ENCODE measurements around the gene TANGO2.

Gene TANGO2

GRCh38 chr22:20107951-20108756 lies 87.2 kb downstream of the TANGO2 start:
- H3K4me1 Mint-ChIP-seq: peaks cover 20% of the 10 kb centered on the region
- ATAC-seq: no peak
- no peaks in the 10 kb centered on the region for H3K9me3 Mint-ChIP-seq
- H3K27ac Mint-ChIP-seq: peak overlapping the region; percentile 65
- H3K36me3 Mint-ChIP-seq: peaks cover 33% of the 10 kb centered on the region
- H3K4me3 Mint-ChIP-seq: no peak overlapping the region
- H3K27me3 Mint-ChIP-seq: no peaks in the 10 kb centered on the region

GRCh38 chr22:20108757-20109230 lies 87.9 kb downstream of the TANGO2 start:
- Mint-ChIP-seq H3K9me3 (no peaks in the 10 kb centered on the region), H3K4me1 (peaks cover 21% of the 10 kb centered on the region), H3K27me3 (no peaks in the 10 kb centered on the region), H3K27ac (peak overlapping the region; percentile 65), H3K36me3 (peaks cover 29% of the 10 kb centered on the region), H3K4me3 (no peak overlapping the region)
- no peak for ATAC-seq

- Mint-ChIP-seq H3K36me3 (peaks cover 37% of the 10 kb centered on the region), H3K4me1 (peaks cover 29% of the 10 kb centered on the region), H3K27ac (peak overlapping the region; percentile 65), H3K27me3 (no peaks in the 10 kb centered on the region), H3K4me3 (no peak overlapping the region), H3K9me3 (no peaks in the 10 kb centered on the region)
- no peak for ATAC-seq
Measured at GRCh38 chr22:20109411-20110358, 88.8 kb downstream of the TANGO2 start.

GRCh38 chr22:20110359-20110985 lies 89.6 kb downstream of the TANGO2 start:
- peaks cover 35% of the 10 kb centered on the region for H3K4me1 Mint-ChIP-seq
- H3K36me3 Mint-ChIP-seq: peaks cover 43% of the 10 kb centered on the region
- no peaks in the 10 kb centered on the region for H3K9me3 Mint-ChIP-seq
- ATAC-seq: no peak
- H3K4me3 Mint-ChIP-seq: no peak overlapping the region
- H3K27ac Mint-ChIP-seq: peak overlapping the region; percentile 94
- no peaks in the 10 kb centered on the region for H3K27me3 Mint-ChIP-seq

- Mint-ChIP-seq H3K27me3 (no peaks in the 10 kb centered on the region), H3K4me3 (peak overlapping the region; percentile 9), H3K9me3 (no peaks in the 10 kb centered on the region), H3K4me1 (peaks cover 42% of the 10 kb centered on the region), H3K36me3 (peaks cover 44% of the 10 kb centered on the region), H3K27ac (peak overlapping the region; percentile 94)
- peak; percentile 84 for ATAC-seq
Measured at GRCh38 chr22:20111045-20111688, 90.3 kb downstream of the TANGO2 start.

- Mint-ChIP-seq H3K4me3 (no peak overlapping the region), H3K9me3 (no peaks in the 10 kb centered on the region), H3K4me1 (peaks cover 50% of the 10 kb centered on the region), H3K36me3 (peaks cover 45% of the 10 kb centered on the region), H3K27ac (peak overlapping the region; percentile 94), H3K27me3 (no peaks in the 10 kb centered on the region)
- no peak for ATAC-seq
Measured at GRCh38 chr22:20111689-20112622, 91.0 kb downstream of the TANGO2 start.

- Mint-ChIP-seq H3K4me3 (no peak overlapping the region), H3K27me3 (no peaks in the 10 kb centered on the region), H3K36me3 (peaks cover 37% of the 10 kb centered on the region), H3K4me1 (peaks cover 51% of the 10 kb centered on the region), H3K9me3 (no peaks in the 10 kb centered on the region), H3K27ac (peak overlapping the region; percentile 94)
- no peak for ATAC-seq
Measured at GRCh38 chr22:20112623-20113511, 92.0 kb downstream of the TANGO2 start.

- Mint-ChIP-seq H3K27ac (peak overlapping the region; percentile 76), H3K36me3 (peaks cover 34% of the 10 kb centered on the region), H3K4me1 (peaks cover 54% of the 10 kb centered on the region), H3K27me3 (no peaks in the 10 kb centered on the region), H3K4me3 (no peak overlapping the region), H3K9me3 (no peaks in the 10 kb centered on the region)
- no peak for ATAC-seq
Measured at GRCh38 chr22:20113551-20114310, 92.8 kb downstream of the TANGO2 start.

- H3K27ac Mint-ChIP-seq: peak overlapping the region; percentile 76
- peak overlapping the region; percentile 64 for H3K4me3 Mint-ChIP-seq
- H3K9me3 Mint-ChIP-seq: no peaks in the 10 kb centered on the region
- ATAC-seq: no peak
- peaks cover 35% of the 10 kb centered on the region for H3K36me3 Mint-ChIP-seq
- peaks cover 65% of the 10 kb centered on the region for H3K4me1 Mint-ChIP-seq
- H3K27me3 Mint-ChIP-seq: no peaks in the 10 kb centered on the region
Measured at GRCh38 chr22:20114506-20115475, 93.9 kb downstream of the TANGO2 start.

GRCh38 chr22:20115691-20116375 lies 94.9 kb downstream of the TANGO2 start, which contains the start of gene RANBP1:
Gene RANBP1, plus strand, starts transcription at chr22:20116104. Its CDS starts 81 bp downstream, at chr22:20116185.
- Mint-ChIP-seq H3K9me3 (no peaks in the 10 kb centered on the region), H3K27me3 (no peaks in the 10 kb centered on the region), H3K36me3 (peaks cover 30% of the 10 kb centered on the region), H3K4me3 (peak within 1 kb of the TSS; percentile 93), H3K27ac (peak within 1 kb of the TSS; percentile 98), H3K4me1 (peaks cover 73% of the 10 kb centered on the region)
- no peak for ATAC-seq

GRCh38 chr22:20116376-20116950 lies 95.6 kb downstream of the TANGO2 start:
- Mint-ChIP-seq H3K9me3 (no peaks in the 10 kb centered on the region), H3K27ac (peak overlapping the region; percentile 98), H3K4me3 (peak overlapping the region; percentile 93), H3K27me3 (no peaks in the 10 kb centered on the region), H3K4me1 (peaks cover 74% of the 10 kb centered on the region), H3K36me3 (peaks cover 30% of the 10 kb centered on the region)
- ATAC-seq: no peak

Measured in stimulated activated memory B cell treated with anti-CD40 and anti-IgM and Interleukin-4, amounts not matched to agents 10 μg/mL and 1 μg/mL and 100 μg/mL, for 72 hours (primary cell).